GM12873 (cell line): ENCODE data around the gene TNIK.

ENCODE experiments used
- TF ChIP-seq, protein P1 (sequence below): IDR thresholded peaks from 2 replicates; pipeline ENCODE4 v1.5.1; 2012; ENCODE audit warnings: low read depth, mild to moderate bottlenecking, moderate library complexity, low read length, control low read depth; ENCODE audit not compliant: insufficient read depth; ENCODE audit errors: missing control alignments

Gene TNIK

DNA sequence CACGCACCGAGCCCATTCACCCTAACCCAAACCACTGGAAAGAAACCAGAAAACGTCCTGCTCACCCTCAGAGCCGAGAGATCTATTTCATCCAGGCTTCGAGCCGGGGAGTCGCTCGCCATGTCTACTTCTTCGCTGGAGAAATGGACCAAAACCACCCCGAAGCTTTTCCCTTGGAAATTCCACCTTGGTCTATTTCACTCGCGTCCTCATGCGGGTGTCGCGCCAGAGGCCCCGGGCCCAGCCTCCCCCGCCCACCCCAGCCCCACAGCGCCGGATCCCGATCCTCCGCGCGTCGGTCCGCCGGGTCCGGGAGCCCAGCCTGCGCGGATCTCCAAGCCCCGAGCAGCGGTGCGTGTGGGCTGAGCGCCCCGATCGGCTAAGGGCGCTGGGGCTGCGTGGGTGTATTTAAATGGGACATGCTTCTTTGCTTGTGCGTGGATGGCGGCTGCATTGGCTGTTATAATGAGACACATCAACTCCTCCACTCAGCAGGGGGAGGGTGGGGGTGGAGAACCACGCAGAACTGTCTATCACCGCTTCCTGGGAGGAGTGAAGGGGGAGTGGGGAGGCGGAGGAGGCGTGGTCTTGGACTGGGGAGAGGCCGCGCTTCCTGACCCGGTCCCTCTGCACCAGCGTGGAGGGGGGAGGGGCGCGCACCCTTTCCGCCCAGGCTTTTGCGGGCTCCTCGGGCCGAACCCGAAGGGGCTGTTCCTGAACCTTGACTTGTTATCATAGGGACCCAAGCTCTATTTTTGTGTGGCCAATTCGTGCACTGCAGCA lies at the start of gene TNIK:
TNIK (minus strand) TSS at position 464 of the 783 bp plus-strand sequence; CDS start at position 122, 342 bp downstream.
- TF ChIP-seq, protein P1, sequence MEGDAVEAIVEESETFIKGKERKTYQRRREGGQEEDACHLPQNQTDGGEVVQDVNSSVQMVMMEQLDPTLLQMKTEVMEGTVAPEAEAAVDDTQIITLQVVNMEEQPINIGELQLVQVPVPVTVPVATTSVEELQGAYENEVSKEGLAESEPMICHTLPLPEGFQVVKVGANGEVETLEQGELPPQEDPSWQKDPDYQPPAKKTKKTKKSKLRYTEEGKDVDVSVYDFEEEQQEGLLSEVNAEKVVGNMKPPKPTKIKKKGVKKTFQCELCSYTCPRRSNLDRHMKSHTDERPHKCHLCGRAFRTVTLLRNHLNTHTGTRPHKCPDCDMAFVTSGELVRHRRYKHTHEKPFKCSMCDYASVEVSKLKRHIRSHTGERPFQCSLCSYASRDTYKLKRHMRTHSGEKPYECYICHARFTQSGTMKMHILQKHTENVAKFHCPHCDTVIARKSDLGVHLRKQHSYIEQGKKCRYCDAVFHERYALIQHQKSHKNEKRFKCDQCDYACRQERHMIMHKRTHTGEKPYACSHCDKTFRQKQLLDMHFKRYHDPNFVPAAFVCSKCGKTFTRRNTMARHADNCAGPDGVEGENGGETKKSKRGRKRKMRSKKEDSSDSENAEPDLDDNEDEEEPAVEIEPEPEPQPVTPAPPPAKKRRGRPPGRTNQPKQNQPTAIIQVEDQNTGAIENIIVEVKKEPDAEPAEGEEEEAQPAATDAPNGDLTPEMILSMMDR: peak; percentile 48

DNA sequence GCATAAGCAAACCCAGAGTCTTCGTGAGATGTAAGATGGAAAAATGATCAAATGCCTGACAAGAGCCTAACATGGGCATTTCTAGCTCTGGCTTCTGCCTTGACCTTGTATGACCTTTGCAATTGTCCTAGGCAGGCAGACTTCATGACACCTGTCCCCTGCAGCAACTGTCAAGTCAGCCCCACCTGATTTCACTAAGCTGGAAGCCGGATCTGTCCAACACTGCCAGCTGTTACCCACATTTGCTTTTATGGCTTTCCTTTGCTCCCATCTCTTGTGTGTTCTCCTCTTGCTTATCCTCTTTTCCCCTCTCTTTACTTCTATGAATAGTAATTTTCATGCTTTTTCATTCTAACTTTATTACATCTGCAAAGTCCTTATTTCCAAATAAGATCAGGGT lies 48.5 kb upstream of the TNIK start:
- TF ChIP-seq, protein P1: no peak

DNA sequence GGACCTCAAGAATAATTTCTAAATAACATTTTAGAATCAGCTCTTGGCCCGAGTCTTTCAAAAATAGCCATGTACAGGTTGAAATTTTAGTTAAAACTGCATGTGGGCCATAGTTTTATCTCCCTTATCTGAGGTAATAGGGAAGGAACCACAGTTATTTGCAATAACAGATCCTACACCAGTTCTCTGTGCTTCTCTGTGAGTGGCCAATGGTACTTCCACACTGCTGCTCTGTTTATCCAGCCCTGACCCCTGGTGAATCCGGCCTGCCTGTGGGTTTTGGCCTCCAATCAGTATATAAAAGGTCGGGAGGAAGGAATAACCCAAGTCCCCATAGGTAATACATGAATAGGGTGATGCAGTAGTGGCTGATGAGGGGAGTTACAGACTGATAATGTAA lies 48.0 kb upstream of the TNIK start:
- TF ChIP-seq, protein P1: no peak

DNA sequence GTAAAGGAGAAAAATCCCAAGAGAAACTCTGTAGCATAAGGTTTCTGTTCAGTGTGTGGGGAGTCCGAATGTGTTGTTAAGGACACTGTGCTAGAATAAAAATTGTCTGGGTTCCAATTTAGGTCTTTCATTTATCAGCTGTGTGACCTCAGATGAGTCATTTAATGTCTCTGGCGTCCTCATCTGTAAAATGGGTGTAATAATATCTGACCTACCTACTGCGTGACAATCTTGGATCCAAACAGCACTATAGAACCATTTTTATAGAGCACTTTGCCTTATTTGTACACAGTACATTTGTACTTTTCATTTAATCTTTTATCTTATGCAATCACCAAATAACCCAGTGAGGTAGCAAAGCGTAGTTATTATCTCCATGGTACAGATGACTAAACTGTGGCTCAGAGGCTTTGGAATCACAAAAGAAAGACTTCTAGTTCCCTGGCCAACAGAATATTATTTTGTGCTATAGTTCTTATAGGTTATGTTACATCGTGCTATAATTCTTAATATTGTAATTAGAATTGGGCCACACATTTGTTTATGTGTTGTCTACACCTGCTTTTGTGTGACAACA lies 46.6 kb upstream of the TNIK start:
- TF ChIP-seq, protein P1: no peak

DNA sequence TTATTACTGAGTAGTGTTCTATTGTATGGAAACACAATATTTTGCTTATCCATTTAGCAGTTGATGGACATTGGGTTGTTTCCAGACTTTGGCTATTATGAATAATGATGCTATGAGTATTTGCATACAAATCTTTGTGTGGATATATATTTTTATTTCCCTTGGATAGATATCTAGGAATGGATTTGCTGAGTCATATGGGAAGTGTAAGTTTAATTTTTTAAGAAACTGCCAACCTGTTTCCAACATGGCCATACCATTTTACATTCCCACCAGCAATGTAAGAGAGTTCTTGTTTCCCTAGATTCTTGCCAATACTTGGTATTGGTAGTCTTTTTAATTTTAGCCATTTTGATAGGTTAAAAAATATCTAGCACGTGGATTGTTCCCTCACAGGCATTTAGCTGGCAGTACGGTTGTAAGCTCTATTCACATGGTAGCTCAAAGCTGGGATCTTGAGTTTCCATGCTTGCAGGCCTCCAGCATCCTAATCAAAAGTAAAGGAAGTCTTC lies 45.7 kb upstream of the TNIK start:
- TF ChIP-seq, protein P1: no peak

DNA sequence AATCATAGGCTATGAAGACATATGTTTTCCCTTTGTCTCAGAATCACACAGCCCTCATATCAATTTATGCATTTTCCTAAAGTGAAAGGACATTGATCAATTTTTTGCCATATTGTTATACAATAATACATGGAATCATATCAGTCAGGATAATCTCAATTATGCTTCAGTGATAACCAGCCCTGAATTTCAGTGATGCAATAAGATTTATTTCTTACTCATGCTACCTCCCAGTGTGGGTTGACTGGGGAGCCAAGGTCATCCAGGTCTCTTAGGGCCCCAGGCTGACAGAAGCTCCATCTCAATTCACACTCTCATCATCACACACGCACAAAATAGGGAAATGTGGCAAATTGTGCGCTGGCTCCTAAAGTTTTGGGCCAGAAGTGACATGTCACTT lies 44.2 kb upstream of the TNIK start:
- TF ChIP-seq, protein P1: no peak

DNA sequence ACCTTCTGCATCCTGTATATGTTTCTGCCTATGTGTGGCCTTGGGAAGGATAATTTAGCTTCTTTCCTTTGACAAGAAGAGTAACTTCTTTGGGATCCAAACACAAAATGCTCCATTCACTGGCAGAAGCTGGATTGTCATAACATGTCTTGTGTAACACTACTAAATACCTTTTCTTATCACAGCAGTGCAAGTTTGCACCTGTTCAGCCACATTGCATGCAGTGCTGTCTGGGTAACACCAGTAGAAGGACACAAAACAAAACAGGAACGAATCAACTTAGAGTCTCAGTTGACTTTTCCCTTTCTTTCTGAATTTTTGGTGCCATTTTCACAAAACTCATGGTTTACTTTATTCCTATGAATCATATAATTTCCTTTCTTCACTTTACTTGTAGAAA lies 43.6 kb upstream of the TNIK start:
- TF ChIP-seq, protein P1: no peak
